Measurements from ENCODE around the gene HLA-B. TPM values are rescaled to one million over a fixed set of nuclear protein-coding genes. Genes with fewer than 3 reads are reported as not detected.

HLA-B gene
- total and polyA plus RNA-seq, 2 donors from 2014 or later = 1,348 to 1,532 TPM

- FAIRE-seq (no peak), DNase-seq (peak in 2 of 5 donors; percentile 20 to 88)
- no peak for TF ChIP-seq CTCF (IDR thresholded peaks at IDR 0.05; ENCODE audit: borderline replicate concordance, extremely low read depth, insufficient read depth)
- peak overlapping the region in 1 of 3 donors; percentile 12 for H3K9ac ChIP-seq (ENCODE audit: low read length in 3 of 3)
- H3K4me1 ChIP-seq (ENCODE audit: control insufficient read depth in 2 of 3, insufficient read depth in 2 of 3, low read depth in 1 of 3, low read length in 3 of 3) = no peaks in the 10 kb centered on the region
- H3K27ac ChIP-seq (ENCODE audit: low read depth in 2 of 2, low read length in 2 of 2) = no peak overlapping the region
- peaks cover 5% of the 10 kb centered on the region for H3K27me3 ChIP-seq (ENCODE audit: control insufficient read depth, insufficient read depth, low read length)
- H3K36me3 ChIP-seq (ENCODE audit: control insufficient read depth in 2 of 3, insufficient read depth in 3 of 3, low read length in 3 of 3) = no peaks in the 10 kb centered on the region
- no peaks in the 10 kb centered on the region for H3K9me3 ChIP-seq (ENCODE audit: control insufficient read depth in 2 of 3, insufficient read depth in 1 of 3, low read length in 3 of 3)
- intact Hi-C loops (cut with DNase I) = no loop called here
- peak overlapping the region in 1 of 3 donors; percentile 12 for H3K4me3 ChIP-seq (ENCODE audit: low read length in 3 of 3)
Observed at GRCh38 chr6:31308050-31308844, 48.7 kb downstream of the HLA-B start.

DNA sequence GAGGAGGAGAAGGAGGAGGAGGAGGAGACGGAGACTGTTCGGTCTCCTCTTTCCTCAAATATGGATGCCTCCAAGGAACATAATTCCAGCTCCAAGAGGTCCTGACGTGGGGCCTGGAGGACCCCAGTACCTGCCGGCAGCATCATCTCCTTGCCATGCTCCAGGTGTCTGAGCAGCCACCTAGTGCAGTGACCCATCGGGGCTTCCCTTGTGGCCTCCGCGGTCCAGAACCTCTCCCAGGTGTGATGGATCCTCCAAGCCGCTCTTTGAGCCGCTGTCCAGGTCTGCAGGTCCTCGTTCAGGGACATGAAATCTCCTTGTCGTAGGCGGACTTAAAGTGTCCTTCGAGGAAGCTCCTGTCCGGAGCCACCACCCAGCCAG, 49.3 kb downstream of the HLA-B start:
- Histone ChIP-seq H3K36me3 (ENCODE audit: control insufficient read depth in 2 of 3, insufficient read depth in 3 of 3, low read length in 3 of 3) (no peaks in the 10 kb centered on the region), H3K4me3 (ENCODE audit: low read length in 3 of 3) (no peak overlapping the region), H3K9ac (ENCODE audit: low read length in 3 of 3) (no peak overlapping the region), H3K27ac (ENCODE audit: low read depth in 2 of 2, low read length in 2 of 2) (no peak overlapping the region), H3K27me3 (ENCODE audit: control insufficient read depth, insufficient read depth, low read length) (peaks cover 5% of the 10 kb centered on the region), H3K4me1 (ENCODE audit: control insufficient read depth in 2 of 3, insufficient read depth in 2 of 3, low read depth in 1 of 3, low read length in 3 of 3) (no peaks in the 10 kb centered on the region), H3K9me3 (ENCODE audit: control insufficient read depth in 2 of 3, insufficient read depth in 1 of 3, low read length in 3 of 3) (no peaks in the 10 kb centered on the region)
- DNase-seq (no peak), FAIRE-seq (no peak)
- intact Hi-C loops (cut with DNase I) = no loop called here
- TF ChIP-seq CTCF (IDR thresholded peaks at IDR 0.05; ENCODE audit: borderline replicate concordance, extremely low read depth, insufficient read depth) = no peak

GRCh38 chr6:31305703-31306219, 51.2 kb downstream of the HLA-B start:
- Histone ChIP-seq H3K9me3 (ENCODE audit: control insufficient read depth in 2 of 3, insufficient read depth in 1 of 3, low read length in 3 of 3) (no peaks in the 10 kb centered on the region), H3K4me3 (ENCODE audit: low read length in 3 of 3) (no peak overlapping the region), H3K9ac (ENCODE audit: low read length in 3 of 3) (no peak overlapping the region), H3K4me1 (ENCODE audit: control insufficient read depth in 2 of 3, insufficient read depth in 2 of 3, low read depth in 1 of 3, low read length in 3 of 3) (no peaks in the 10 kb centered on the region), H3K27me3 (ENCODE audit: control insufficient read depth, insufficient read depth, low read length) (peaks cover 5% of the 10 kb centered on the region), H3K27ac (ENCODE audit: low read depth in 2 of 2, low read length in 2 of 2) (no peak overlapping the region), H3K36me3 (ENCODE audit: control insufficient read depth in 2 of 3, insufficient read depth in 3 of 3, low read length in 3 of 3) (no peaks in the 10 kb centered on the region)
- intact Hi-C loops (cut with DNase I) = no loop called here
- no peak for DNase-seq
- TF ChIP-seq CTCF (IDR thresholded peaks at IDR 0.05; ENCODE audit: borderline replicate concordance, extremely low read depth, insufficient read depth) = no peak
- no peak for FAIRE-seq

Data from kidney (tissue), 14 donors.